ENCODE data around the gene MCM6.

The MCM6 gene

GRCh38 chr2:135843671-135844070 lies 32.6 kb downstream of the MCM6 start:
- TF ChIP-seq CTCF (IDR thresholded peaks at IDR 0.05) (no peak), ZFX (IDR thresholded peaks at IDR 0.05; ENCODE audit: borderline replicate concordance) (no peak)
- H3K27ac ChIP-seq = no peak overlapping the region

DNA sequence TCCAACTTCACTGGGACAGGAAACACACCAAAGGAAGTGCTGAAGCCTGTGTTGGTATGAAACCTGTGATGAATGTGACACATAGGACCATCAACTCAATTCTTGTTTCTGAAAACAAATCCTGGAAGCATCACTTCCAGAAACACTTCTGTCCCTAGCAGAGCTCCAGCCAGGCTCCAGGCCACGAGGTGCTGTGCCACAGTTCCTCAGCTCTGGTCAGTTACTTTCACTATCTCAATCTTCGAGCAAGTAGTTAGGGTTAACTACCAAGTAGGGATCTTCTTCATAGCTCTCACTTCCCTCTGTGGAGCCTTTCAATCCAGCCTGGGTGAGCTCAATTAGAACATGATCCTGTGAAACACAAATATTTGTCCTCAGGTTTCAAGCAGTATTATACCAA lies 35.6 kb downstream of the MCM6 start:
- TF ChIP-seq CTCF (IDR thresholded peaks at IDR 0.05) = no peak
- no peak for TF ChIP-seq ZFX (IDR thresholded peaks at IDR 0.05; ENCODE audit: borderline replicate concordance)
- no peak overlapping the region for H3K27ac ChIP-seq

DNA sequence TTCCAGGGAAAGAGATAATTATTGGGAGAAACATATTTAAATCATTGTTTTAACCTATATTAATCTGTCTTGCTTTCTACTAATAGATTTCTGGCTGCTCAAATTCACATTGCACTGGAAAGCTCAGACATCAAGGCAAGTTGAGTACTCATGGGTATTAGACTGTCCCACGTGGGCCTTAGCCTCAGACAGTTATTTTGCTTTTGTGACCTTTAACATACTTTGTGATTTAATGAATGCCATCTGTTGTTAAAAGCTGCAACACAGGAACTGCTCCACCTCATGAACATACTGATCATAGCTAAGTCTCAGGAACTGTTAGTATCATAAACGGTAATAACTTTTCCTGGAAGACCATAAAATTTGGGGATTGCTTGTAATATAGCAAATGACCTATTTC lies 36.5 kb downstream of the MCM6 start:
- TF ChIP-seq ZFX (IDR thresholded peaks at IDR 0.05; ENCODE audit: borderline replicate concordance) (no peak), CTCF (IDR thresholded peaks at IDR 0.05) (no peak)
- no peak overlapping the region for H3K27ac ChIP-seq

GRCh38 chr2:135838502-135838901 lies 37.7 kb downstream of the MCM6 start:
- no peak overlapping the region for H3K27ac ChIP-seq
- TF ChIP-seq ZFX (IDR thresholded peaks at IDR 0.05; ENCODE audit: borderline replicate concordance) (no peak), CTCF (IDR thresholded peaks at IDR 0.05) (no peak)

- no peak within 1 kb of the TSS for H3K27ac ChIP-seq
- no peak for TF ChIP-seq ZFX (IDR thresholded peaks at IDR 0.05; ENCODE audit: borderline replicate concordance)
- TF ChIP-seq CTCF (IDR thresholded peaks at IDR 0.05) = no peak
Measured at GRCh38 chr2:135836596-135837270, 39.5 kb downstream of the MCM6 start, which contains the start of gene LCT. LCT (minus strand) TSS chr2:135837184; CDS start chr2:135837169, 15 bp downstream.

DNA sequence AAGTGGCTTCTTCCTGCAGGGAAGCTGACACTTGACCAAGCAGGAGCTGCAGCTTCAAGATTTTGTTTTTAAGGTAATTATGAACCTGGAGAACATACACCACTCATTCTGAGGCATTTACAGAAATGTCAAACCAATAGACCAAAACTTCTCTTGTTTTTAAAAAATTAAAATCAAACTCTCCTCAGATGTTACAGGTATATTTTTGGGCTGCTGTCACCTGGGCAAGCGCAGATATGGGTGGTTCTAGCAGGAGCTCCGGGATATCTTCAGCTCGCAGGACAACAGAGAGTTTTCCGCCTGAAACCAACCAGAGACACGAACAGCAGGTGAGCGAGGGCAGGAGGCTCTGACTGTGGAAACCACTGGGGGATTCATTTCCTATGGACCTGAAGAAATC lies 43.4 kb downstream of the MCM6 start:
- no peak for TF ChIP-seq ZFX (IDR thresholded peaks at IDR 0.05; ENCODE audit: borderline replicate concordance)
- no peak for TF ChIP-seq CTCF (IDR thresholded peaks at IDR 0.05)
- H3K27ac ChIP-seq = no peak overlapping the region

DNA sequence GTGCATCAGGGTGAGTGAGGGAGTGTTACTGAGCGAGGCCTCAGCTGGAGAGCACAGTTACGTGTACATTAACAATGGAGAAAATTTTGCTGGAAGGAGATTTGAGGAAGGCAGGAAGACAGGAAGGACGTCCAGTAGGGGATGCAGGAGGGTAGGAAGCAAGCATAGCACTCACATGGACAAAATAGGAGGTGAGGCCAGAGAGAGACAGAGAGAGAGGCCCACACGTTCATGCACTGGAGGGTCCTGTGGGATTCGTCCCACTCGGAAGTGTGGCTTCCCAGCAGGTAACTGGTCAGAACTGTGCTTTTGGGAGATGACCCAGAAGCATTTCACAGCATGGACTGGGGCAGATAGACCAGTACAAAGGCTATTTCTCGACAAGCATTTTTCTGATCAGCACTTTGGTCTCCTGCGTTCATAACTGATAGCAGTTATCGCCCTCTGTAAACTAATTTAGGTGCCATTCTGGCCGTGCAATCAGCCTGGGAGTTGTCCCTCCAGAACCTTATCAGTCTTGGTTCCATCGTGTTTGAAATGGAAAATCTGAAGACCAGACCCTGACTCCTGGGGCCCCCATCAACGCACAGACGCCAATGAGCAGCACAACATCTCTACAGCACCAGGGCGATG lies 44.9 kb downstream of the MCM6 start:
- TF ChIP-seq CTCF (IDR thresholded peaks at IDR 0.05) (no peak), ZFX (IDR thresholded peaks at IDR 0.05; ENCODE audit: borderline replicate concordance) (no peak)
- H3K27ac ChIP-seq = no peak overlapping the region

All from 22Rv1 (cell line).